ENCODE measurements around the gene PDGFRA.

Gene PDGFRA

GRCh38 chr4:54265366-54265765, 36.3 kb downstream of the PDGFRA start:
- DNase-seq = no peak

- DNase-seq = no peak
Measured at GRCh38 chr4:54268151-54268550, 39.1 kb downstream of the PDGFRA start.

- DNase-seq = no peak
Measured at GRCh38 chr4:54271464-54271863, 42.4 kb downstream of the PDGFRA start.

GRCh38 chr4:54272051-54272450, 43.0 kb downstream of the PDGFRA start:
- DNase-seq = no peak

- no peak for DNase-seq
Measured at GRCh38 chr4:54274264-54274663, 45.2 kb downstream of the PDGFRA start.

- DNase-seq = no peak
Measured at GRCh38 chr4:54274795-54275665, 45.9 kb downstream of the PDGFRA start.

- peak; percentile 19 to 37 for DNase-seq
Measured at GRCh38 chr4:54276641-54277430, 47.7 kb downstream of the PDGFRA start.

- peak; percentile 62 to 84 for DNase-seq
Measured at GRCh38 chr4:54277691-54278090, 48.6 kb downstream of the PDGFRA start.

- DNase-seq = no peak
Measured at GRCh38 chr4:54278216-54278615, 49.1 kb downstream of the PDGFRA start.

- DNase-seq = no peak
Measured at GRCh38 chr4:54281054-54281766, 52.1 kb downstream of the PDGFRA start.

- DNase-seq = no peak
Measured at GRCh38 chr4:54282837-54283236, 53.7 kb downstream of the PDGFRA start.

- DNase-seq = no peak
Measured at GRCh38 chr4:54289316-54289715, 60.2 kb downstream of the PDGFRA start.

- DNase-seq = no peak
Measured at GRCh38 chr4:54290980-54291379, 61.9 kb downstream of the PDGFRA start.

GRCh38 chr4:54296548-54297203, 67.6 kb downstream of the PDGFRA start:
- no peak for DNase-seq

- DNase-seq = no peak
Measured at GRCh38 chr4:54308110-54308509, 79.0 kb downstream of the PDGFRA start.

- no peak for DNase-seq
Measured at GRCh38 chr4:54315561-54316538, 86.8 kb downstream of the PDGFRA start.

- DNase-seq = no peak
Measured at GRCh38 chr4:54317690-54318089, 88.6 kb downstream of the PDGFRA start.

- peak; percentile 98 to 99 for DNase-seq
Measured at GRCh38 chr4:54318904-54319303, 89.8 kb downstream of the PDGFRA start.

GRCh38 chr4:54320826-54321685, 92.0 kb downstream of the PDGFRA start:
- DNase-seq = no peak

GRCh38 chr4:54322818-54323417, 93.8 kb downstream of the PDGFRA start:
- peak; percentile 94 to 97 for DNase-seq
